ENCODE results near the gene DBF4B.
"Not testable (repeated sequence)": the region's sequence is repeated elsewhere in the genome, so short reads cannot be mapped to it uniquely, and the experiment has no call there.

The DBF4B gene

GRCh38 chr17:44738214-44738906 is 29.9 kb downstream of the DBF4B start:
- no peak overlapping the region for H3K4me3 ChIP-seq (ENCODE audit: low read depth in 1 of 2, low read length in 1 of 2)
- H3K36me3 ChIP-seq, result peaks cover 45% of the 10 kb centered on the region
- TF ChIP-seq CTCF (IDR thresholded peaks at IDR 0.05), result no peak
- no peaks in the 10 kb centered on the region for H3K4me1 ChIP-seq (ENCODE audit: control insufficient read depth in 1 of 2, insufficient read depth in 1 of 2, low read depth in 1 of 2, low read length in 1 of 2)
- H3K27ac ChIP-seq, result no peak overlapping the region
- H3K9me3 ChIP-seq, result no peaks in the 10 kb centered on the region
- H3K27me3 ChIP-seq, result no peaks in the 10 kb centered on the region

GRCh38 chr17:44741316-44741715 is 32.9 kb downstream of the DBF4B start:
- Histone ChIP-seq H3K27me3 (no peaks in the 10 kb centered on the region), H3K36me3 (peaks cover 28% of the 10 kb centered on the region), H3K27ac (no peak overlapping the region), H3K9me3 (no peaks in the 10 kb centered on the region), H3K4me3 (ENCODE audit: low read depth in 1 of 2, low read length in 1 of 2) (no peak overlapping the region), H3K4me1 (ENCODE audit: control insufficient read depth in 1 of 2, insufficient read depth in 1 of 2, low read depth in 1 of 2, low read length in 1 of 2) (no peaks in the 10 kb centered on the region)
- TF ChIP-seq CTCF (IDR thresholded peaks at IDR 0.05), result no peak

- Histone ChIP-seq H3K36me3 (peaks cover 45% of the 10 kb centered on the region), H3K4me3 (ENCODE audit: low read depth in 1 of 2, low read length in 1 of 2) (no peak overlapping the region), H3K4me1 (ENCODE audit: control insufficient read depth in 1 of 2, insufficient read depth in 1 of 2, low read depth in 1 of 2, low read length in 1 of 2) (peaks cover 0 to under 1% of the 10 kb centered on the region in 2 experiments), H3K9me3 (no peaks in the 10 kb centered on the region), H3K27ac (no peak overlapping the region), H3K27me3 (no peaks in the 10 kb centered on the region)
- no peak for TF ChIP-seq CTCF (IDR thresholded peaks at IDR 0.05)
Observed at GRCh38 chr17:44745301-44745700, 36.8 kb downstream of the DBF4B start.

GRCh38 chr17:44745738-44746137 is 37.3 kb downstream of the DBF4B start:
- not testable (repeated sequence) for H3K27ac ChIP-seq; H3K4me3 ChIP-seq (ENCODE audit: low read depth in 1 of 2, low read length in 1 of 2); H3K9me3 ChIP-seq; H3K27me3 ChIP-seq; H3K4me1 ChIP-seq (ENCODE audit: control insufficient read depth in 1 of 2, insufficient read depth in 1 of 2, low read depth in 1 of 2, low read length in 1 of 2)
- peaks cover 49% of the 10 kb centered on the region for H3K36me3 ChIP-seq

- Histone ChIP-seq H3K27ac (no peak overlapping the region), H3K4me1 (ENCODE audit: control insufficient read depth in 1 of 2, insufficient read depth in 1 of 2, low read depth in 1 of 2, low read length in 1 of 2) (peaks cover 0 to 8% of the 10 kb centered on the region in 2 experiments), H3K9me3 (no peaks in the 10 kb centered on the region), H3K27me3 (no peaks in the 10 kb centered on the region), H3K4me3 (ENCODE audit: low read depth in 1 of 2, low read length in 1 of 2) (no peak overlapping the region), H3K36me3 (peaks cover 51% of the 10 kb centered on the region)
- no peak for TF ChIP-seq CTCF (IDR thresholded peaks at IDR 0.05)
Observed at GRCh38 chr17:44747566-44747965, 39.1 kb downstream of the DBF4B start.

GRCh38 chr17:44749076-44749979 is 40.9 kb downstream of the DBF4B start:
- Histone ChIP-seq H3K27me3 (no peaks in the 10 kb centered on the region), H3K9me3 (no peaks in the 10 kb centered on the region), H3K4me1 (ENCODE audit: control insufficient read depth in 1 of 2, insufficient read depth in 1 of 2, low read depth in 1 of 2, low read length in 1 of 2) (peaks cover 0 to 8% of the 10 kb centered on the region in 2 experiments), H3K36me3 (peaks cover 48% of the 10 kb centered on the region), H3K4me3 (ENCODE audit: low read depth in 1 of 2, low read length in 1 of 2) (no peak overlapping the region), H3K27ac (no peak overlapping the region)
- TF ChIP-seq CTCF (IDR thresholded peaks at IDR 0.05), result no peak

Measured in neutrophil (primary cell).